Measurements from ENCODE around the gene GBX1. TPM values are rescaled to one million over a fixed set of nuclear protein-coding genes. Genes with fewer than 3 reads are reported as not detected.

Gene GBX1
- polyA plus RNA-seq, 1 donor (not counting 4 experiments of a cell fraction or from before 2014, with no cell fraction given) = not detected

DNA sequence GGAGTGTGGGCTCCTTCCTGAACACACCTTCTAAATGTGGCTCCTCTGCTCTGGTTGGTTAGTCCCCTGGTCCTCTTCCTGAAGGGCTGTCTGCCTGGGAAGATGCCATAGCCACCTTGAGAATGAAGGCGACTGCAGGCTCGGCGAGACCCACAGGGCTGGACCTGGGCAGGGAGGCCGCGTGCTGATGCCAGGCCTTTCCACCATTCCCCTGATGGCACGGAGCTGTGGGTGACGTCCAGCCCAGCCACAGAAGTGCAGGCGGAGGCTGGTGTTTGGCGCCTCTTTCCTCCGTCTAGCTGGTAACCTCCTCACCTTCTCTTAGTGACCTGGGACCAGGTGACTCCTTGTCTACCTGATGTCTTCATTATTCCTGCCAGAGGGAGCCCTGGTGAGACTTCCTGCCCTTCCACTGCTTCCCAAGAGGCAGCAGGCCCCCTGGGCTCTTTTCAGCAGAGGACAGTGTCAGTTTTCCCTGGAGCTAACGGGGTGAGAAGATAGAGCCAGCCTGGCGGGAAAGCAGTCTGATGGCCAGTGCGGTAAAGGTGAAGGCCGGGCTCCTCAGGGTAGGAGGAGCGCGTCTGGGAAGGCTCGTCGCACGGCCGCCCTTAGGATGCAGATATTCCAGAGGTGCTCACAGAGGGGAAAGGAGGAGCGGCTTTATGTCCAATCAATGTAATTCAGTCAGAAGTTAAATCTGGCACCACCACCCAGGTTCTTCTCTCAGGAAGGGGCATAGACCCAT lies 34.9 kb downstream of the GBX1 start:
- Histone ChIP-seq H3K9ac (ENCODE audit: control insufficient read depth, extremely low read depth, insufficient read depth, low read length) (no peak overlapping the region), H3K36me3 (ENCODE audit: control insufficient read depth in 2 of 2, extremely low read depth in 1 of 2, insufficient read depth in 2 of 2, low read length in 2 of 2) (peaks cover 45 to 65% of the 10 kb centered on the region in 2 experiments)

DNA sequence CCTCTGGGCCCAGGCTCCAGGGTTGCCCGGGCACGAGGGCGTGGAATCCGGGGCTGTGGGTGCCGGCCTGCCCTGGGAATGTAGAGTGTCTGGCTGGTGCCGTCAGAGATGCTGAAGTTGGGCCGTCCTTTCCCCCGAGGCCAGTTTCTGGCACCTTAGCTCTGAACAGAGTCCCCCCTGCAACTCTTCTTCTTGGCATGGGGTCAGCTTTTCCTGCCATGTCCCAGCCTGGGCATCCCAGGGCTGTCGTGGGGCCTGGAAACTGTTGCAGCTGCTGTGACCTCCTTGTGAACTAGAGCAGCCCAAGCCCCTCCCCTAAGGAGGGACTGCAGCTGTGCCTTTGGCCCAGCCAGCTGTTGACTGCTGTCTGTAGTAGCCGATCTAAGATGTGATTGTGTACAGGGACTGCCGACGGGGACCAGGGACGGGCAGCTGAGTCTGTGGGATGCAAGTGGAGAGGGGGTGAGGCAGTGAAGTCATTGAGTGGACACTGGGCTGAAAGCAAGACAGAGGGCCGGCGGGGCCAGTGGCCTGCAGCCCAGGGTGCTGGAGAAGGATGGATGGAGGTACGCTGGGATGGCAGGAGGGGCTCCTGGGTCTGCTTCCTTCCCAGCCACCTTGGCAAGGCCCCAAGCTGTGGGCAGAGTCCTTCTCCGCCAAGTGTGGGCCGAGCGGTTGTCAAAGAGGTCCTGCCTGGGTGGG lies 35.8 kb downstream of the GBX1 start:
- Histone ChIP-seq H3K9me3 (ENCODE audit: control insufficient read depth, low read depth, low read length) (no peaks in the 10 kb centered on the region), H3K27me3 (ENCODE audit: control insufficient read depth, extremely low read depth, insufficient read depth, low read length) (no peaks in the 10 kb centered on the region), H4K20me1 (ENCODE audit: control insufficient read depth, extremely low read depth, insufficient read depth, low read length) (peaks cover 15% of the 10 kb centered on the region), H3K4me3 (ENCODE audit: control insufficient read depth in 2 of 3, extremely low read depth in 1 of 3, insufficient read depth in 2 of 3, low read depth in 1 of 3, low read length in 3 of 3) (no peak overlapping the region), H3K27ac (ENCODE audit: control insufficient read depth, insufficient read depth, low read length) (no peak overlapping the region), H3K36me3 (ENCODE audit: control insufficient read depth in 2 of 2, extremely low read depth in 1 of 2, insufficient read depth in 2 of 2, low read length in 2 of 2) (peaks cover 51 to 65% of the 10 kb centered on the region in 2 experiments), H3K4me1 (ENCODE audit: control insufficient read depth, extremely low read depth, insufficient read depth, low read length) (no peaks in the 10 kb centered on the region), H3K9ac (ENCODE audit: control insufficient read depth, extremely low read depth, insufficient read depth, low read length) (no peak overlapping the region), H3K9me1 (ENCODE audit: control insufficient read depth, extremely low read depth, insufficient read depth, low read length) (no peaks in the 10 kb centered on the region), H3K4me2 (ENCODE audit: control insufficient read depth, extremely low read depth, insufficient read depth, low read depth, low read length) (no peak overlapping the region), H2AFZ (ENCODE audit: control insufficient read depth, low read length) (no peak overlapping the region), H3K79me2 (ENCODE audit: control insufficient read depth, insufficient read depth, low read length) (peaks cover 6% of the 10 kb centered on the region)
- TF ChIP-seq, protein P1, sequence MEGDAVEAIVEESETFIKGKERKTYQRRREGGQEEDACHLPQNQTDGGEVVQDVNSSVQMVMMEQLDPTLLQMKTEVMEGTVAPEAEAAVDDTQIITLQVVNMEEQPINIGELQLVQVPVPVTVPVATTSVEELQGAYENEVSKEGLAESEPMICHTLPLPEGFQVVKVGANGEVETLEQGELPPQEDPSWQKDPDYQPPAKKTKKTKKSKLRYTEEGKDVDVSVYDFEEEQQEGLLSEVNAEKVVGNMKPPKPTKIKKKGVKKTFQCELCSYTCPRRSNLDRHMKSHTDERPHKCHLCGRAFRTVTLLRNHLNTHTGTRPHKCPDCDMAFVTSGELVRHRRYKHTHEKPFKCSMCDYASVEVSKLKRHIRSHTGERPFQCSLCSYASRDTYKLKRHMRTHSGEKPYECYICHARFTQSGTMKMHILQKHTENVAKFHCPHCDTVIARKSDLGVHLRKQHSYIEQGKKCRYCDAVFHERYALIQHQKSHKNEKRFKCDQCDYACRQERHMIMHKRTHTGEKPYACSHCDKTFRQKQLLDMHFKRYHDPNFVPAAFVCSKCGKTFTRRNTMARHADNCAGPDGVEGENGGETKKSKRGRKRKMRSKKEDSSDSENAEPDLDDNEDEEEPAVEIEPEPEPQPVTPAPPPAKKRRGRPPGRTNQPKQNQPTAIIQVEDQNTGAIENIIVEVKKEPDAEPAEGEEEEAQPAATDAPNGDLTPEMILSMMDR (optimal IDR thresholded peaks at IDR 0.05 in 1 of 3, IDR thresholded peaks at IDR 0.05 in 1 of 3, conservative IDR thresholded peaks at IDR 0.05 in 1 of 3; ENCODE audit: extremely low read depth in 1 of 3, insufficient read depth in 2 of 3, low read length in 3 of 3) = no peak
- no peak for TF ChIP-seq EZH2 (IDR thresholded peaks at IDR 0.05; ENCODE audit: low read length)
- dilution Hi-C loops (cut with MboI; ENCODE audit: extremely low pct_ligation_motif_present, low sequenced_read_pairs) = no loop called here
- FAIRE-seq = no peak
- DNase-seq (ENCODE audit: low read depth, low spot score) = no peak

More for the DNA sequence above, 34.9 kb downstream of the GBX1 start:
- no peak overlapping the region for H3K4me3 ChIP-seq (ENCODE audit: control insufficient read depth in 2 of 3, extremely low read depth in 1 of 3, insufficient read depth in 2 of 3, low read depth in 1 of 3, low read length in 3 of 3)
- no peak for TF ChIP-seq EZH2 (IDR thresholded peaks at IDR 0.05; ENCODE audit: low read length)
- TF ChIP-seq, protein P1 (optimal IDR thresholded peaks at IDR 0.05 in 1 of 3, IDR thresholded peaks at IDR 0.05 in 1 of 3, conservative IDR thresholded peaks at IDR 0.05 in 1 of 3; ENCODE audit: extremely low read depth in 1 of 3, insufficient read depth in 2 of 3, low read length in 3 of 3) = no peak
- FAIRE-seq = no peak
- no peak overlapping the region for H3K27ac ChIP-seq (ENCODE audit: control insufficient read depth, insufficient read depth, low read length)
- H2AFZ ChIP-seq (ENCODE audit: control insufficient read depth, low read length) = no peak overlapping the region
- H3K9me1 ChIP-seq (ENCODE audit: control insufficient read depth, extremely low read depth, insufficient read depth, low read length) = no peaks in the 10 kb centered on the region
- dilution Hi-C loops (cut with MboI; ENCODE audit: extremely low pct_ligation_motif_present, low sequenced_read_pairs) = no loop called here
- DNase-seq (ENCODE audit: low read depth, low spot score) = no peak
- peaks cover 14% of the 10 kb centered on the region for H4K20me1 ChIP-seq (ENCODE audit: control insufficient read depth, extremely low read depth, insufficient read depth, low read length)
- peaks cover 4% of the 10 kb centered on the region for H3K79me2 ChIP-seq (ENCODE audit: control insufficient read depth, insufficient read depth, low read length)
- no peak overlapping the region for H3K4me2 ChIP-seq (ENCODE audit: control insufficient read depth, extremely low read depth, insufficient read depth, low read depth, low read length)
- H3K4me1 ChIP-seq (ENCODE audit: control insufficient read depth, extremely low read depth, insufficient read depth, low read length) = no peaks in the 10 kb centered on the region
- no peaks in the 10 kb centered on the region for H3K27me3 ChIP-seq (ENCODE audit: control insufficient read depth, extremely low read depth, insufficient read depth, low read length)
- no peaks in the 10 kb centered on the region for H3K9me3 ChIP-seq (ENCODE audit: control insufficient read depth, low read depth, low read length)
